Right cardiac atrium (tissue), 5 donors: ENCODE results near the gene OCIAD1. TPM values are rescaled to one million over a fixed set of nuclear protein-coding genes. Genes with fewer than 3 reads are reported as not detected.
"Not testable (repeated sequence)": the region's sequence is repeated elsewhere in the genome, so short reads cannot be mapped to it uniquely, and the experiment has no call there.

Experiments
- ATAC-seq, 2 donors: fragments of 200-7000 bp; cut with Tn5 transposase; one replicate each; pipeline versions ENCODE4 v1.8.0 to v1.9.1; 2020; ENCODE audit warnings: moderate library complexity in 2 of 2, mild to moderate bottlenecking in 1 of 2
- DNase-seq, 3 donors: peaks; one replicate each; pipeline ENCODE4 v3.0.0-alpha.2; 2020
- H3K27ac ChIP-seq: one replicate; pipeline ENCODE4 v1.5.1; 2013; ENCODE audit warnings: mild to moderate bottlenecking, low read length, control low read depth, moderate library complexity
- H3K27me3 ChIP-seq: one replicate; pipeline ENCODE4 v1.6.1; 2013; ENCODE audit not compliant: control insufficient read depth, insufficient read depth
- H3K4me1 ChIP-seq: one replicate; pipeline ENCODE4 v1.6.1; 2013; ENCODE audit warnings: low read length; ENCODE audit not compliant: control insufficient read depth, insufficient read depth
- H3K4me3 ChIP-seq: one replicate; pipeline ENCODE4 v1.5.1; 2013; ENCODE audit warnings: low read length, control low read depth
- H3K9me3 ChIP-seq: one replicate; pipeline ENCODE4 v1.6.1; 2013; ENCODE audit warnings: low read length; ENCODE audit not compliant: control insufficient read depth
- WGBS: extraction: QIAGEN DNeasy Blood & Tissue Kit; methylation state at CpG from one replicate; pipeline ENCODE4 v1.1.7; 2013; 5-methylcytosine and 5-hydroxymethylcytosine counted together
- intact Hi-C, 4 donors: fragments of 100-400 bp; cut with DNase I; formaldehyde crosslinking; loops; one replicate each; pipeline versions ENCODE4 v1.11.0 to v1.14.0; 2022 to 2023
- polyA plus RNA-seq: library from polyadenylated mRNA; stranded (reverse); fragments of 200-250 nt; gene quantifications from one replicate; pipeline ENCODE4 v1.2.3, GENCODE V29; 2013
- total RNA-seq, 4 donors: library from RNA; stranded (reverse); fragmentation: NEBNext Ultra II Directional; extraction: Animal tissue kit (Norgen Biotek cat#: 25700); gene quantifications; one replicate each; pipeline ENCODE4 v1.2.1, GENCODE V29; 2021
- donor health status: healthy with polysubstance abuse.
- donor health status: DM: no; HTN: yes; CAD: no.
- donor health status: DM: no; HTN: no; CAD: no.
- donor health status: DM: no; HTN: yes; CAD: no; lungs with severe emphysema.
- donor health status: DM: yes; HTN: yes; CAD: no.

Gene OCIAD1
- total and polyA plus RNA-seq, 5 donors, result 150 to 193 (median 151) TPM

DNA sequence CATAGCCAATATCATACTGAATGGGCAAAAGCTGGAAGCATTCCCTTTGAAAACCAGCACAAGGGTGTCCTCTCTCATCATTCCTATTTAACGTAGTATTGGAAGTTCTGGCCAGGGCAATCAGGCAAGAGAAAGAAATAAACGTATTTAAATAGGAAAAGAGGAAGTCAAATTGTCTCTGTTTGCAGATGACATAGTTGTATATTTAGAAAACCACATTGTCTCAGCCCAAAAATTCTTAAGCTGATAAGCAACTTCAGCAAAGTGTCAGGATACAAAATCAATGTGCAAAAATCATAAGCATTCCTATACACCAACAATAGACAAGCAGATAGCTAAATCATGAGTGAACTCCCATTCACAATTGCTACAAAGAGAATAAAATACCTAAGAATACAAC lies 9.5 kb upstream of the OCIAD1 start:
- H3K4me3 ChIP-seq, intact Hi-C loops, H3K27ac ChIP-seq, H3K27me3 ChIP-seq, ATAC-seq, H3K9me3 ChIP-seq, DNase-seq, H3K4me1 ChIP-seq: not testable (repeated sequence)
- WGBS, result 55% methylated on average over 2 of the region's 2 CpGs

DNA sequence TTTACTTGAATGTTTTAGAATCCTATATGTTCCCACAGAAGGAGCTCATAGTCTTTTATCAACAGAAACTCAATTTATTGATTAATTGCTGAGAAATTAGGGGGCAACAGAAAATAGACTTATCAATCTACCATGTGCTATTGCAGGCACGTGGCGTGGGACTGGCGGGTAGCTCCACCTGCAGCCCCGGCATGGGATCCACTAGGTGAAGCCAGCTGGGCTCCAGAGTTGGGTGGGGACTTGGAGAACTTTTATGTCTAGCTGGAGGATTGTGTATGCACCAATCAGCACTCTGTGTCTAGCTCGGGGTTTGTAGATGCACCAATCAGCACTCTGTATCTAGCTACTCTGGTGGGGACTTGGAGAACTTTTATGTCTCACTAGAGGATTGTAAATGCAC lies 3.3 kb upstream of the OCIAD1 start:
- no peak for ATAC-seq
- intact Hi-C loops, result no loop called here
- no peaks in the 10 kb centered on the region for H3K4me1 ChIP-seq
- H3K9me3 ChIP-seq, result no peaks in the 10 kb centered on the region
- H3K27me3 ChIP-seq, result no peaks in the 10 kb centered on the region
- WGBS, result 92% methylated on average over 5 of the region's 5 CpGs
- no peak overlapping the region for H3K4me3 ChIP-seq
- no peak for DNase-seq
- no peak overlapping the region for H3K27ac ChIP-seq

DNA sequence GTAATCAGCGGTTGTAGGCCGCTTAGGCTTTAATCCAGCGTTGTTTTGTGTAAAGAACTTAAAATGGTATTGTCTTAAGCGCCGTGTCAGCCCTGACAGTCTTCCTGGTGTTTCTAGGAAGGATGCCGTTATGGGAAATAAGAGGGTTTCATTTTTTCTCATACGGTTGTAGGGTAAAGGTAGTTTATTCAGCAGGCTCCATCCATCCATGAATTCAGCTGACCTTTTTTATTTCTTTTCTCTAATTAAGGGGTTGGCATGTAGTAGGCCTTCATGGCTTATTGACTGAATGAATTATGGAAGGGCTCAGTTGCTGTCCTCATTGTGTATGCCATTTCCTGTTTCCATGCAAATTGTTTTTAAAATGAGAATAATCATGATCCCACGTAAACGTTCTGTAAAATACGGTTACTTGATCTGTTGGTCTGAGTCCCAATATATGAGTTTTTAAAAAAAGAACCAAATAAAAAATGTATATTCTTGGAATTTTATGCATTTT lies 693 bp downstream of the OCIAD1 start:
- Histone ChIP-seq H3K4me3 (peak overlapping the region; percentile 79), H3K27me3 (no peaks in the 10 kb centered on the region), H3K27ac (peak overlapping the region; percentile 92), H3K4me1 (no peaks in the 10 kb centered on the region), H3K9me3 (no peaks in the 10 kb centered on the region)
- ATAC-seq (no peak), DNase-seq (no peak)
- intact Hi-C loops, result loop anchor here in 3 of 4 donors (5.0 to 10.0 kb wide), 2 partner anchors 49 to 257 kb away; partner anchors contain the start of gene FRYL (in 1 of the 3)
- WGBS, result under 1% methylated on average over 10 of the region's 10 CpGs

DNA sequence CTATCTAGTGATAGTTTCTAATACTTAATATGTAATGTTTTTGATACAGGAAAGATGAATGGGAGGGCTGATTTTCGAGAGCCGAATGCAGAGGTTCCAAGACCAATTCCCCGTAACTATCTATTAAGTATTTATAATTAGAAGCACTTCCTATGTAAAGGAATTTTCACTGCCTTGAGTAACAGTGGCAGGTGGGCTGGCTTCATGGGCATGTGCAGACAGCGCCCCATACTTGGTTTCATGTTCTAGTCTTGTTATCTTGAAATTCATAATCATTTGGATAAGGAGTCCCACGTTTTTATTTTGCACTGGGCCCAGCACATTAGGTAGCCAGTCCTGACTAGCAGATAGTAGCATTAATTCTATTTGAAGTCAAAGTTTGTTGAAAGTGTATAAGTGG lies 1.7 kb downstream of the OCIAD1 start:
- 67% methylated on average over 5 of the region's 5 CpGs for WGBS
- H3K27me3 ChIP-seq, result no peaks in the 10 kb centered on the region
- H3K4me1 ChIP-seq, result no peaks in the 10 kb centered on the region
- H3K9me3 ChIP-seq, result no peaks in the 10 kb centered on the region
- intact Hi-C loops, result loop anchor here in 3 of 4 donors (5.0 to 10.0 kb wide), 2 partner anchors 50 to 258 kb away; partner anchors contain the start of gene FRYL (in 1 of the 3)
- H3K27ac ChIP-seq, result no peak overlapping the region
- no peak for DNase-seq
- ATAC-seq, result no peak
- no peak overlapping the region for H3K4me3 ChIP-seq

DNA sequence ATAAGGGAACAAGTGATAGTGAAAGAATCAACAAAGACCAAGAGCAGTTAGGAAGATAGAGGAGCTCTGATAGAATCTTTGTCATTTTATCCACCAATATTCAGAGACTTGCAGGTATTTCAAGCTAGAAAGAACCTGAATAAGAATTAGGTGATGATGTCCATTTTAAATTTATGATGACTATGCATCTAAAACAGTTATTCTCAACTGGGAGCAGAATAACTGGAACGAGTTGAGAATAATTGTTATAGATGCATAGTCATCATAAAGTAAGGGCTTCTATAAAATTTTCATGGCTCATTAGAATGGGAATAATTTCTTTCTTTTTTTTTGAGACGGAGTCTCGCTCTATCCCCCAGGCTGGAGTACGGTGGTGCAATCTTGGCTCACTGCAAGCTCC lies 5.8 kb downstream of the OCIAD1 start:
- Histone ChIP-seq H3K4me1 (no peaks in the 10 kb centered on the region), H3K27me3 (no peaks in the 10 kb centered on the region), H3K9me3 (no peaks in the 10 kb centered on the region), H3K27ac (no peak overlapping the region), H3K4me3 (no peak overlapping the region)
- DNase-seq (no peak), ATAC-seq (no peak)
- intact Hi-C loops, result loop anchor here in 3 of 4 donors (10.0 kb wide), 1 partner anchor 262 kb away; no protein-coding TSS in a partner anchor
- 93% methylated on average over 4 of the region's 4 CpGs for WGBS

DNA sequence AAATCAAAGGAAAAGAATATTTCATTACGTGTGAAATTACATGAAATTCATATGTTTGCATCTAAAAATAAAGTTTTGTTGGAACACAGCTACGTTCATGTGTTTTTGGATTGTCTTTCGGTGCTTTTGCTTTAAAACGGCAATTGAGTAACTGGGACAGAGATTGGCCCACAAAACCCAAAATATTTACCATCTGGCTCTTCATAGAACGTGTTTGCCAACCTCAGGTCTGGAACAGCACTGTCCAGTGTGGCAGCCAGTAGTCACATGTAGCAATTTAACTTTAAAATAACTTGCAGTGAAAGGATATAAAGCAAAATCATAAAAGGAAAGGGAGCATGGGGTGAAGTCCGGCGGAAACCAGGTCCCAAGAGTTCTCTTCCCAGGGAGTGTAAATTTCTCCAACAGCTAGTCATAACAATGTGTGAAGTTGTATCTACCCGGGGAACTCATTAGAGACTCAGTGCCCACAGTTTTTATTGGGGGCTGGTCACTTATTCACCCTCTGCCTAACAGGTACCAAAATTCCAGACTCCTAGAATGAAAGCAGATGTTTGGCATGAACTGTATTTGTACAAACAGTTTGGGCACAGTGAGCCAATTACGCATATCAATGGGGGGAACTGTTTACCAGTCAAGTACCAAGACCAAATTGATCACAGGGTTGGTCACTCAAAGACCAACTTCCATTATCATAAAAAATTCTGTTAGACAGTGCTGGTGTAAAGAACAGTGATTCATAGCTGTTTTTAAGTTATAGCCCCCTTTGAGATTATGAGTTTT lies 10.3 kb downstream of the OCIAD1 start:
- WGBS, result 87% methylated on average over 9 of the region's 9 CpGs
- ATAC-seq, result no peak
- intact Hi-C loops, result no loop called here

DNA sequence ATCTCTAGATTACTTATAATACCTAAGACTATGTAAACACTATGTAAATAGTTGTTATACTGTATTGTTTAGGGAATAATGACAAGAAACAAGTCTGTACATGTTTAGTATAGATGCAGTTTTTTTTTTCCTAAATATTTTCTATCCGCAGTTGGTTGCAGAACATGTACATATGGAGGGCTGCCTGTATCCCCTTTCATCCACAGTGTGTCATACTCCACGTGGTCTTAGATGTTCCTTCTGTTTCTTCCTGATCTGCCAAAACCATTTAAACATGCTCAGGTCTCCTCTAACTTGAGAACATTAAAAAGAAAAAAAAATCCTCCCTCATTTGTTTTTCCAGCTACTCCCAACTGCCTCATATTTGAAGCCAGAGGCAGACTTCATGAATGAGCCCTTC lies 14.0 kb downstream of the OCIAD1 start:
- no peak for ATAC-seq
- H3K9me3 ChIP-seq, result no peaks in the 10 kb centered on the region
- no peaks in the 10 kb centered on the region for H3K4me1 ChIP-seq
- 79% methylated on average over 2 of the region's 2 CpGs for WGBS
- DNase-seq, result no peak
- no peak overlapping the region for H3K27ac ChIP-seq
- intact Hi-C loops, result no loop called here
- H3K4me3 ChIP-seq, result no peak overlapping the region
- no peaks in the 10 kb centered on the region for H3K27me3 ChIP-seq

More for the DNA sequence above, 10.3 kb downstream of the OCIAD1 start:
- Histone ChIP-seq H3K4me3 (no peak overlapping the region), H3K27ac (no peak overlapping the region), H3K9me3 (no peaks in the 10 kb centered on the region), H3K4me1 (no peaks in the 10 kb centered on the region), H3K27me3 (no peaks in the 10 kb centered on the region)
- no peak for DNase-seq

DNA sequence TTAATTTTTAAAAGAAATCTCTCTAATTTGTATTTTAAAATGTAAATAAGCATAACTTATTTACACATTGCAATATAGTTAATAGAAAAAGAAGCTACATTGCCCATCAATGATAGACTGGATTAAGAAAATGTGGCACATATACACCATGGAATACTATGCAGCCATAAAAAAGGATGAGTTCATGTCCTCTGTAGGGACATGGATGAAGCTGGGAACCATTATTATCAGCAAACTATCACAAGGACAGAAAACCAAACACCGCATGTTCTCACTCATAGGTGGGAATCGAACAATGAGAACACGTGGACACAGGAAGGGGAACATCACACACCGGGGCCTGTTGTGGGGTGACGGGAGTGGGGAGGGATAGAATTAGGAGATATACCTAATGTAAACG lies 17.9 kb downstream of the OCIAD1 start:
- WGBS, result 98% methylated on average over 6 of the region's 6 CpGs
- H3K9me3 ChIP-seq, ATAC-seq, H3K4me1 ChIP-seq, H3K27me3 ChIP-seq, intact Hi-C loops, H3K27ac ChIP-seq, H3K4me3 ChIP-seq, DNase-seq: not testable (repeated sequence)

DNA sequence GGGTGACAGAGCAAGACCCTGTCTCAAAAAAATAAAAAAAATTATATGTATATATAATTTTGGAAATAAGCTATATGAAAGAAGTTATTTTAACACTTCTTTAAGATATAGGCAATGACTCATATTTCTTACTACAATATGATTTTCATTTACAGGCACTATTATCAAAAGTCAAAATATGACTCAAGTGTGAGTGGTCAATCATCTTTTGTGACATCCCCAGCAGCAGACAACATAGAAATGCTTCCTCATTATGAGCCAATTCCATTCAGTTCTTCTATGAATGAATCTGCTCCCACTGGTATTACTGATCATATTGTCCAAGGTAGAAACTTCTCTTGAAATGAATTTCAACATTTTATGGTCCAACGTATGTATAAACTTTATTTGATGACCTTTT lies 20.8 kb downstream of the OCIAD1 start:
- H3K27me3 ChIP-seq, result no peaks in the 10 kb centered on the region
- H3K4me3 ChIP-seq, result no peak overlapping the region
- no peaks in the 10 kb centered on the region for H3K9me3 ChIP-seq
- intact Hi-C loops, result no loop called here
- no peak for DNase-seq
- no peaks in the 10 kb centered on the region for H3K4me1 ChIP-seq
- WGBS, result 86% methylated on average over 1 of the region's 1 CpG
- no peak overlapping the region for H3K27ac ChIP-seq
- no peak for ATAC-seq

DNA sequence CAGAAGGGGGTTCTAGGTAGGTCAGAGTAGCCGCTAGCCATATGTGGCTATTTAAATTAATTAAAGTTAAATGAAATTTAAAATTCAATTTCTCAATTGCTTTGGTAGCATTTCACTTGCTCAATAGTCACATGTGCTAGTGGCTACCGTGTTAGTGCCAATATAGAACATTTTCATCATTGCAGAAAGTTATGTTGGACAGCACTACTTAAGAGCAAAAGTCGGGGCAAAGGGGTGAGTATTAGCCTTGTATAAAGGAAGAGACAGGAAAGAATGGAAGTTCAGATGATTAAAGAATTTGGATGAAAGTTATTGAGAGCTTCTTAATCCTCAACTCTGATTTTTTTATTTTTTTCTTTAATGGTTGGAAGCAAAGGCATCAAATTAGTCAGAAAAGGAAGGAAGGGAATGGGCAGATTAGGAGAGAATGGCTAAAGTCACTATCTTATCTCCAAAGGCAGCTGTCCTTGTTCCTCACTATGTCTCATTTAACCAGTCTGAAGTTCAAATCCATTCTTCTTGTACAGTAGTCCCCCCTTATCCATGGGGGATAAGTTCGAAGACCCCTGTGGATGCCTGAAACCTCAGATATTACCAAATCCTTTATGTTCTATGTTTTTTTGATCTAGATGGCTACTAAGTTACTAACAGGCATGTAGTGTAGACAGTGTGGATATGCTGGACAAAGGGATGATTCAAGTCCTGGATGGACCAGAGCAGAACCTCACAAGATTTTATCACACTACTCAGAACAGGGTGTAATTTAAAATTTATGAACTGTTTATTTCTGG lies 22.9 kb downstream of the OCIAD1 start:
- intact Hi-C loops, result no loop called here

DNA sequence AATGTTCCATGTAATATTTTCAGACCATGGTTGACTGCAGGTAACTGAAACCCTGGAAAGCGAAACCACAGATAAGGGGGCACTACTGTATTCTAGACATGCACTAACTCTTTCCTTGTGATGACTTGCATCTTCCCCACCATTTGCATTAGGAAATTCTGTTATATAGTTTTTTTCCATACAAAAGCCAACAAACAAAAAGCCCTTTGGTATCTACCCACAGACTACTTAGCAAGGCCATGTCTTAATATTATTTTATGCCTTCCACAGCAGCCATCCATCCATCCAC lies 23.5 kb downstream of the OCIAD1 start:
- 98% methylated on average over 1 of the region's 1 CpG for WGBS
- no peaks in the 10 kb centered on the region for H3K4me1 ChIP-seq
- no peak overlapping the region for H3K27ac ChIP-seq
- H3K4me3 ChIP-seq, result no peak overlapping the region
- intact Hi-C loops, result no loop called here
- ATAC-seq, result no peak
- H3K9me3 ChIP-seq, result no peaks in the 10 kb centered on the region
- no peak for DNase-seq
- H3K27me3 ChIP-seq, result no peaks in the 10 kb centered on the region

More for the DNA sequence above, 22.9 kb downstream of the OCIAD1 start:
- Histone ChIP-seq H3K27ac (no peak overlapping the region), H3K27me3 (no peaks in the 10 kb centered on the region), H3K4me1 (no peaks in the 10 kb centered on the region), H3K9me3 (no peaks in the 10 kb centered on the region), H3K4me3 (no peak overlapping the region)
- no peak for ATAC-seq
- WGBS, result 87% methylated on average over 4 of the region's 4 CpGs
- no peak for DNase-seq
